Spleen (tissue), 7 donors: Measurements from ENCODE around the gene SNRNP25.

Experiments used
- POLR2A ChIP-seq, 3 donors: fragments of 450-650 bp; IDR thresholded peaks; one replicate each; pipeline ENCODE4 v1.5.1; 2017; ENCODE audit warnings: antibody characterized with exemption in 3 of 3, mild to moderate bottlenecking in 1 of 3
- TF ChIP-seq, protein P1 (sequence below), 11 experiments: fragments of 200-600 bp in 7 of 11; fragments of 450-650 bp in 4 of 11; sonication (generic) in 4 of 11; IDR thresholded peaks in 8 of 11; conservative IDR thresholded peaks in 3 of 11; 1 replicate in 7 of 11; 2 replicates in 4 of 11; pipeline versions ENCODE4 v1.4.0 to v1.8.0; 2016 to 2021; ENCODE audit warnings: antibody characterized with exemption in 11 of 11, inconsistent platforms in 4 of 11, mild to moderate bottlenecking in 1 of 11
- donor health status: DM: no; HTN: no; CAD: no; lungs with moderate emphysema.
- donor health status: DM: no; HTN: no; CAD: no.
- donor health status: DM: no; HTN: no; CAD: no.

- TF ChIP-seq, protein P1, sequence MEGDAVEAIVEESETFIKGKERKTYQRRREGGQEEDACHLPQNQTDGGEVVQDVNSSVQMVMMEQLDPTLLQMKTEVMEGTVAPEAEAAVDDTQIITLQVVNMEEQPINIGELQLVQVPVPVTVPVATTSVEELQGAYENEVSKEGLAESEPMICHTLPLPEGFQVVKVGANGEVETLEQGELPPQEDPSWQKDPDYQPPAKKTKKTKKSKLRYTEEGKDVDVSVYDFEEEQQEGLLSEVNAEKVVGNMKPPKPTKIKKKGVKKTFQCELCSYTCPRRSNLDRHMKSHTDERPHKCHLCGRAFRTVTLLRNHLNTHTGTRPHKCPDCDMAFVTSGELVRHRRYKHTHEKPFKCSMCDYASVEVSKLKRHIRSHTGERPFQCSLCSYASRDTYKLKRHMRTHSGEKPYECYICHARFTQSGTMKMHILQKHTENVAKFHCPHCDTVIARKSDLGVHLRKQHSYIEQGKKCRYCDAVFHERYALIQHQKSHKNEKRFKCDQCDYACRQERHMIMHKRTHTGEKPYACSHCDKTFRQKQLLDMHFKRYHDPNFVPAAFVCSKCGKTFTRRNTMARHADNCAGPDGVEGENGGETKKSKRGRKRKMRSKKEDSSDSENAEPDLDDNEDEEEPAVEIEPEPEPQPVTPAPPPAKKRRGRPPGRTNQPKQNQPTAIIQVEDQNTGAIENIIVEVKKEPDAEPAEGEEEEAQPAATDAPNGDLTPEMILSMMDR (IDR thresholded peaks at IDR 0.05 in 8 of 11, conservative IDR thresholded peaks at IDR 0.05 in 3 of 11), result peak; percentile 96 to 100 (median 99)
- no peak for TF ChIP-seq POLR2A (IDR thresholded peaks at IDR 0.05)
Observed at GRCh38 chr16:96935-97381, 43.3 kb downstream of the SNRNP25 start.
